H1 (cell line): Measurements from ENCODE around the gene PCDHB10. TPM values are rescaled to one million over a fixed set of nuclear protein-coding genes. Genes with fewer than 3 reads are reported as not detected.

ENCODE experiments used
- CTCF ChIA-PET: fragments of 300-600 bp; sonication (Branson Sonifier 250); formaldehyde crosslinking; loops from one replicate; lab custom pipeline; 2021; ENCODE audit not compliant: partially characterized antibody; lab: Charles Lee
- POLR2A ChIA-PET: fragments of 300-600 bp; sonication (Branson Sonifier 250); formaldehyde crosslinking; loops from one replicate; lab custom pipeline; 2021; ENCODE audit warnings: inconsistent platforms; ENCODE audit not compliant: partially characterized antibody; lab: Charles Lee
- DNase-seq, 2 experiments: peaks; one replicate each; pipeline versions ENCODE4 v3.0.0 to v3.0.0-alpha.2; 2010 to 2022; ENCODE audit warnings: low spot score in 2 of 2, low read depth in 1 of 2, mixed read lengths in 1 of 2
- FAIRE-seq: peaks from 2 replicates; lab custom pipeline; 2011; peaks lifted over from hg19 to GRCh38; lab: Jason Lieb, UNC
- H2AFZ ChIP-seq: 2 replicates; pipeline ENCODE4 v1.8.1; 2012; ENCODE audit warnings: low read length, inconsistent platforms
- H2AK5ac ChIP-seq: 2 replicates; pipeline ENCODE4 v1.6.1; 2013; ENCODE audit warnings: low read depth, low read length
- H2BK120ac ChIP-seq: replicated peaks from 2 replicates; pipeline ENCODE3; 2013; ENCODE audit warnings: low read depth, low read length, inconsistent platforms
- H2BK12ac ChIP-seq: 2 replicates; pipeline ENCODE4 v1.6.1; 2013; ENCODE audit warnings: low read depth, low read length
- H2BK15ac ChIP-seq: 2 replicates; pipeline ENCODE4 v1.6.1; 2013; ENCODE audit warnings: low read length
- H2BK20ac ChIP-seq: 2 replicates; pipeline ENCODE4 v1.6.1; 2013; ENCODE audit warnings: low read length
- H2BK5ac ChIP-seq: 2 replicates; pipeline ENCODE4 v1.6.1; 2013; ENCODE audit warnings: low read depth, low read length
- H3K14ac ChIP-seq: 2 replicates; pipeline ENCODE4 v1.6.1; 2013; ENCODE audit warnings: inconsistent platforms; ENCODE audit not compliant: insufficient read length
- H3K18ac ChIP-seq: 2 replicates; pipeline ENCODE4 v1.6.1; 2013; ENCODE audit warnings: low read length; ENCODE audit errors: extremely low read depth
- H3K23ac ChIP-seq: 2 replicates; pipeline ENCODE4 v1.6.1; 2013; ENCODE audit warnings: inconsistent platforms; ENCODE audit not compliant: insufficient read length
- H3K23me2 ChIP-seq: 2 replicates; pipeline ENCODE4 v1.6.1; 2013; ENCODE audit warnings: low read depth, low read length
- H3K27ac ChIP-seq: 2 replicates; pipeline ENCODE4 v1.6.1; 2011; ENCODE audit warnings: low read depth, low read length, inconsistent platforms
- H3K27me3 ChIP-seq, 4 experiments: replicated peaks in 1 of 4; 1 replicate in 1 of 4; 2 replicates in 3 of 4; pipeline versions ENCODE4 v1.6.1 to v1.8.1; 2011 to 2013; ENCODE audit warnings: low read length in 3 of 4, mild to moderate bottlenecking in 3 of 4, inconsistent platforms in 2 of 4, mixed read lengths in 2 of 4, moderate library complexity in 1 of 4; ENCODE audit not compliant: control insufficient read depth in 3 of 4, insufficient read depth in 3 of 4; ENCODE audit errors: extremely low read depth in 1 of 4
- H3K36me3 ChIP-seq, 4 experiments: 2 replicates each; pipeline versions ENCODE4 v1.6.1 to v1.8.1; 2011 to 2013; ENCODE audit warnings: mild to moderate bottlenecking in 4 of 4, low read length in 3 of 4, moderate library complexity in 2 of 4, control low read depth in 1 of 4, inconsistent platforms in 1 of 4; ENCODE audit not compliant: insufficient read depth in 4 of 4, control insufficient read depth in 2 of 4
- H3K4ac ChIP-seq: replicated peaks from 2 replicates; pipeline ENCODE3; 2013; ENCODE audit warnings: low read length, low read depth, mixed read lengths, inconsistent platforms; ENCODE audit not compliant: insufficient read length
- H3K4me1 ChIP-seq, 4 experiments: replicated peaks in 1 of 4; 1 replicate in 1 of 4; 2 replicates in 3 of 4; pipeline versions ENCODE4 v1.6.1 to v1.8.1; 2011 to 2013; ENCODE audit warnings: low read length in 3 of 4, inconsistent platforms in 2 of 4, mixed read lengths in 1 of 4; ENCODE audit not compliant: insufficient read depth in 4 of 4, control insufficient read depth in 3 of 4
- H3K4me2 ChIP-seq, 2 experiments: 2 replicates each; pipeline versions ENCODE4 v1.6.1 to v1.8.1; 2011 to 2013; ENCODE audit warnings: low read depth in 2 of 2, low read length in 2 of 2, control low read depth in 1 of 2, inconsistent platforms in 1 of 2, mild to moderate bottlenecking in 1 of 2; ENCODE audit not compliant: insufficient read depth in 1 of 2
- H3K4me3 ChIP-seq, 4 experiments: fragments of 200-600, 300-600 bp in 1 of 4; sonication (generic), shearing (Covaris generic), sonication (Bioruptor Twin) in 1 of 4; 2 replicates each; pipeline versions ENCODE4 v1.5.1 to v1.8.1; 2011 to 2016; ENCODE audit warnings: low read length in 4 of 4, low read depth in 3 of 4, control low read depth in 2 of 4, inconsistent platforms in 2 of 4, mild to moderate bottlenecking in 2 of 4, mixed read lengths in 1 of 4, moderate library complexity in 1 of 4; ENCODE audit not compliant: insufficient read depth in 2 of 4; ENCODE audit errors: extremely low read depth in 1 of 4
- H3K56ac ChIP-seq: replicated peaks from 2 replicates; pipeline ENCODE3; 2013; ENCODE audit warnings: low read depth, mild to moderate bottlenecking, mixed read lengths, low read length, inconsistent platforms; ENCODE audit not compliant: insufficient read length
- H3K79me1 ChIP-seq: 2 replicates; pipeline ENCODE4 v1.6.1; 2013; ENCODE audit warnings: low read depth, low read length, control low read depth
- H3K79me2 ChIP-seq, 2 experiments: 2 replicates each; pipeline versions ENCODE4 v1.6.1 to v1.8.1; 2012 to 2013; ENCODE audit warnings: low read length in 2 of 2, mild to moderate bottlenecking in 2 of 2, inconsistent platforms in 1 of 2; ENCODE audit not compliant: insufficient read depth in 2 of 2, control insufficient read depth in 1 of 2
- H3K9ac ChIP-seq, 4 experiments: replicated peaks in 1 of 4; 1 replicate in 1 of 4; 2 replicates in 3 of 4; pipeline versions ENCODE4 v1.6.1 to v1.8.1; 2011 to 2013; ENCODE audit warnings: low read depth in 3 of 4, low read length in 3 of 4, control low read depth in 2 of 4, mild to moderate bottlenecking in 2 of 4, moderate library complexity in 2 of 4, inconsistent platforms in 1 of 4; ENCODE audit errors: extremely low read depth in 1 of 4
- H3K9me3 ChIP-seq, 2 experiments: 2 replicates each; pipeline versions ENCODE4 v1.6.1 to v1.8.1; 2012 to 2013; ENCODE audit warnings: mild to moderate bottlenecking in 2 of 2, moderate library complexity in 2 of 2, control low read depth in 1 of 2, inconsistent platforms in 1 of 2, low read depth in 1 of 2, low read length in 1 of 2, mixed read lengths in 1 of 2; ENCODE audit not compliant: insufficient read depth in 2 of 2
- H4K20me1 ChIP-seq, 2 experiments: replicated peaks in 1 of 2; 2 replicates each; pipeline versions ENCODE3 to v1.8.1; 2011 to 2013; ENCODE audit warnings: inconsistent platforms in 2 of 2, low read length in 2 of 2, mild to moderate bottlenecking in 1 of 2; ENCODE audit not compliant: insufficient read depth in 2 of 2, control insufficient read depth in 1 of 2
- H4K5ac ChIP-seq: 2 replicates; pipeline ENCODE4 v1.6.1; 2013; ENCODE audit warnings: low read length, low read depth, mixed read lengths, inconsistent platforms; ENCODE audit not compliant: insufficient read length
- H4K8ac ChIP-seq: 2 replicates; pipeline ENCODE4 v1.8.0; 2013; ENCODE audit warnings: mild to moderate bottlenecking, moderate library complexity, low read length, inconsistent platforms; ENCODE audit not compliant: insufficient read depth; ENCODE audit errors: extremely low read depth
- H4K91ac ChIP-seq: replicated peaks from 2 replicates; pipeline ENCODE3; 2013; ENCODE audit warnings: low read length, mixed read lengths, inconsistent platforms; ENCODE audit not compliant: insufficient read length
- ASH2L ChIP-seq: fragments of 200-600, 300-600 bp; sonication (generic); IDR thresholded peaks from one replicate; pipeline ENCODE4 v1.7.1; 2017; ENCODE audit warnings: low read length
- ATF2 ChIP-seq: IDR thresholded peaks from 2 replicates; pipeline ENCODE4 v1.6.1; 2012; ENCODE audit warnings: low read length, inconsistent platforms
- CTCF ChIP-seq, 3 experiments: IDR thresholded peaks; 1 replicate in 2 of 3; 2 replicates in 1 of 3; pipeline versions ENCODE4 v1.5.1 to v1.6.1; 2011; ENCODE audit warnings: low read length in 3 of 3, mild to moderate bottlenecking in 3 of 3, inconsistent platforms in 2 of 3, low read depth in 1 of 3, moderate library complexity in 1 of 3; ENCODE audit not compliant: insufficient read depth in 1 of 3; ENCODE audit errors: control extremely low read depth in 1 of 3
- EGR1 ChIP-seq: IDR thresholded peaks from 2 replicates; pipeline ENCODE4 v1.6.1; 2011; ENCODE audit warnings: low read depth, low read length, borderline replicate concordance
- HDAC2 ChIP-seq, 2 experiments: fragments of 300-600 bp in 1 of 2; sonication (generic) in 1 of 2; IDR thresholded peaks; 2 replicates each; pipeline ENCODE4 v1.6.1; 2011 to 2012; ENCODE audit warnings: low read depth in 2 of 2, low read length in 2 of 2, mild to moderate bottlenecking in 2 of 2, moderate library complexity in 2 of 2, borderline replicate concordance in 1 of 2, inconsistent platforms in 1 of 2
- TAF1 ChIP-seq: IDR thresholded peaks from 2 replicates; pipeline ENCODE4 v1.6.1; 2011; ENCODE audit warnings: mild to moderate bottlenecking, low read depth, low read length
- TEAD4 ChIP-seq: IDR thresholded peaks from 2 replicates; pipeline ENCODE4 v1.6.1; 2012; ENCODE audit warnings: low read depth, low read length, inconsistent platforms, mixed read lengths
- WGBS, 2 experiments: shearing (Covaris generic) in 1 of 2; methylation state at CpG; one replicate each; pipeline versions ENCODE4 v1.1.6 to v1.1.7; 2013 to 2015; ENCODE audit warnings: low lambda C conversion rate in 2 of 2, mixed read lengths in 2 of 2, inconsistent platforms in 1 of 2, low coverage in 1 of 2, missing lambda C conversion rate in 1 of 2; ENCODE audit not compliant: insufficient replicate concordance in 2 of 2, insufficient coverage in 1 of 2, insufficient read length in 1 of 2; ENCODE audit errors: extremely low coverage in 1 of 2, missing lambda C conversion rate in 1 of 2; 5-methylcytosine and 5-hydroxymethylcytosine counted together
- polyA plus RNA-seq, 7 experiments: library from polyadenylated mRNA; depleted of rRNA in 3 of 7; stranded (reverse) in 5 of 7; unstranded in 2 of 7; fragments of >200 nt in 5 of 7; fragments of 200-250 nt in 2 of 7; gene quantifications; 1 replicate in 5 of 7; 2 replicates in 1 of 7; 4 replicates in 1 of 7; pipeline versions ENCODE4 v1.2.1 to v1.2.3, GENCODE V29; 2011 to 2013; ENCODE audit warnings: missing spikeins in 2 of 7, mixed read lengths in 2 of 7
- total RNA-seq: library from RNA; stranded (reverse); fragmentation: NEBNext Ultra II Directional; extraction: Animal tissue kit (Norgen Biotek cat#: 25700); gene quantifications from 2 replicates; pipeline ENCODE4 v1.2.1, GENCODE V29; 2021

PCDHB10 gene
- total and polyA plus RNA-seq, 2 of the 8 experiments (the other 6 are each of a cell fraction or from before 2014, with no cell fraction given): 1.3 to 1.8 TPM

DNA sequence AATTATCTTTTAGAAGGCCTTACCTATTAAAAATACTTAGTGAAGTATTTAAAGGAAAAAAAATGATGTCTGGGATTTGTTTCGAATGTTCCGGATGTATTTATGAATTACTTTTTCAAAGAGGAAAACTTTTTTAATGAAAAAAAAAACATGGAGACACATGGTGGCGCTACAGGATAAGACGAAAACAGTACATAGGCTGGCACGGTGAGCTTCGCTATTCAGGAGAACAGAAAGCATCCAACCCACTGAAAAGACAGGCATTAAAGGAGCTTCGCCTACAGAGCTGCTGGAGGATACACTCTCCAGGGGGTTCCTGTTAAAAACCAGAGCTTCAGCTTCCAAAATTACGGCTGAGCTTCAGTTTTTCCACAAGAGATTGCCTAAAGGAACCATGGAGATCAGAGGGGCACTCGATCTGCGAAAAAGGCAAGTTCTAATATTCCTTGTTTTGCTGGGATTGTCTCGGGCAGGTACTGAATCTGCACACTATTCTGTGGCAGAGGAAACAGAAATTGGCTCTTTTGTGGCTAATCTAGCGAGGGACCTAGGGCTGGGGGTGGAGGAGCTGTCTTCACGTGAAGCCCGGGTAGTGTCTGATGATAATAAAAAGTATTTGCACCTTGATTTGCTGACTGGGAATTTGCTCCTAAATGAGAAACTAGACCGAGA is 31.1 kb downstream of the PCDHB10 start, which contains the start of gene PCDHB14:
TSS of gene PCDHB14 (plus strand) at position 232 of the 672 bp plus-strand sequence. CDS start at position 395, 163 bp downstream.
- Histone ChIP-seq H3K9ac (no peak within 1 kb of the TSS; a peak in 1 of 7 replicates), H4K20me1 (no peaks in the 10 kb centered on the region), H2BK20ac (no peak within 1 kb of the TSS), H3K14ac (no peak within 1 kb of the TSS), H2BK12ac (no peak within 1 kb of the TSS), H3K27ac (no peak within 1 kb of the TSS), H4K5ac (no peak within 1 kb of the TSS), H3K4ac (no peak within 1 kb of the TSS), H2AFZ (peak within 1 kb of the TSS; percentile 99), H3K23ac (no peak within 1 kb of the TSS), H3K18ac (no peak within 1 kb of the TSS), H3K79me2 (no peaks in the 10 kb centered on the region), H3K4me2 (peak within 1 kb of the TSS; percentile 63 to 85), H4K91ac (no peak within 1 kb of the TSS), H3K79me1 (no peaks in the 10 kb centered on the region), H3K56ac (no peak within 1 kb of the TSS), H4K8ac (no peak within 1 kb of the TSS), H3K4me3 (peak within 1 kb of the TSS; percentile 8 to 50 (median 29); a peak in 5 of 8 replicates), H3K9me3 (peaks cover 0 to 9% of the 10 kb centered on the region in 2 experiments; a peak in 1 of 4 replicates), H2AK5ac (no peak within 1 kb of the TSS), H2BK5ac (no peak within 1 kb of the TSS), H2BK120ac (no peak within 1 kb of the TSS), H3K4me1 (peaks cover 2 to 3% (median 3%) of the 10 kb centered on the region in 4 experiments; a peak in 2 of 7 replicates), H3K27me3 (no peaks in the 10 kb centered on the region), H3K23me2 (peaks cover 2% of the 10 kb centered on the region; the same call in 1 of the 2 replicates), H2BK15ac (no peak within 1 kb of the TSS), H3K36me3 (no peaks in the 10 kb centered on the region; a peak in 1 of 8 replicates)
- peak; percentile 90 for FAIRE-seq
- 44% methylated on average over 15 of the region's 15 CpGs; no CpG with 5 or more reads in 1 of the 2 experiments for WGBS, 2 experiments
- CTCF ChIA-PET: interaction anchor here (0.6 to 3.6 kb wide), 81 partner anchors 9 to 393 kb away, joined by 3 to 43 read pairs (median 5); partner anchors contain the start of genes PCDHA8, PCDHB10, PCDHB11 and PCDHB12
- DNase-seq: no peak
- POLR2A ChIA-PET: interaction anchor here (0.9 to 1.5 kb wide), 5 partner anchors 21 to 341 kb away, joined by 3 to 9 read pairs (median 4); partner anchors contain the start of gene PCDHB15
- TF ChIP-seq ATF2 (0 out of 2 replicates have a peak, but pooled peaks have one; percentile 35), HDAC2 (IDR thresholded peaks at IDR 0.05; ENCODE audit: borderline replicate concordance in 1 of 2, low read depth in 2 of 2, low read length in 2 of 2) (no peak), ASH2L (peak; percentile 25), TEAD4 (no peak), TAF1 (0 out of 2 replicates have a peak, but pooled peaks have one; percentile 35), EGR1 (no peak), CTCF (IDR thresholded peaks at IDR 0.05; ENCODE audit: control extremely low read depth in 1 of 3, insufficient read depth in 1 of 3, low read depth in 1 of 3, low read length in 3 of 3) (peak in 2 of 3 experiments; percentile 50 to 64; a peak in 3 of 4 replicates)
